DMS53 treated with DMSO at 0.1 percent for 48 hours (cell line): Measurements from ENCODE around the gene NR5A2.
A peak's percentile ranks its signal among the peaks of the same experiment; 100 is the strongest.

Experiments
- DNase-seq: peaks from one replicate; lab custom pipeline; 2025; ENCODE audit not compliant: unreplicated experiment; lab: John Stamatoyannopoulos, UW

NR5A2 gene

GRCh38 chr1:200062143-200062542 lies 34.6 kb downstream of the NR5A2 start:
- no peak for DNase-seq

DNA sequence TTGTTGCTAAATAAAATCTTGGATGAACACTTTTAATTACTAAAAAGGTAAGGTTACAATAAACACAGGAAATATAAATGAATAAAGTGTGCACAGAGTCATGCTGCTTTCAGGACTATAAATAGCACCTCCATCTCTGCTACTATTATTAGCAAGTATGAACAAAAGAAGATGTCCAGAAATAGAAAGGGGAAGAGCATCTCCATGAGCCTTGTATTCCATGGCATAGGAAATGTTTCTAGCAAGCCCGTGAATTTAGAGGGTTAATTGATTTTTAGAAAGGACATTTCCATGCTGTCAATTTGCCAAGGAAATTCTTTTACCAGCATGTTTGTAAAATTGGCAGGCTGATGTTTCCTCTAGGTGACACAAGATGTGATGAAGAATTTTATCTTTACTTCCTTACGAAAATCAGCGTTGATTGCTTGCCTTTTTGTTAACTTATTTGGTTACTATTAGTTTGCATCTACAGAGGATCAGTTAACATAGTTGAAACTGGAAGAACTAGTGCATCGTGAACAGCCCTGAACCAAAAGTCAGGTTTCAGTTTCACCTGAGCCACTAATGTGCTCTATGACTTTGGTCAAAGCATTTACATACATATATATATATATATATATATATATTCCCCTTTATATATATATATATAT lies 45.3 kb downstream of the NR5A2 start:
- DNase-seq, result no peak

DNA sequence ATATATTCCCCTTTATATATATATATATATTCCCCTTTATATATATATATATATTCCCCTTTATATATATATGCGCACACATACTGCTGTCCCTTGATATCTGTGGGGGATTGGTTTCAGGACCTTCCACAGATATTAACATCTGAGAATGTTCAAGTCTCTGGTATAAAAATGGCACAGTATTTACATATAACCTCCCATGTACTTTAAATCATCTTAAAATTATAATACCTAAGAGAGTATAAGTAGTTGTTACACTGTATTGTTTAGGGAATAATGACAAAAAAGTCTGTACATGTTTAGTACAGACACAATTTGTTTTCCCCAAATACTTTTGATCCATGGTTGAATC lies 45.8 kb downstream of the NR5A2 start:
- no peak for DNase-seq

DNA sequence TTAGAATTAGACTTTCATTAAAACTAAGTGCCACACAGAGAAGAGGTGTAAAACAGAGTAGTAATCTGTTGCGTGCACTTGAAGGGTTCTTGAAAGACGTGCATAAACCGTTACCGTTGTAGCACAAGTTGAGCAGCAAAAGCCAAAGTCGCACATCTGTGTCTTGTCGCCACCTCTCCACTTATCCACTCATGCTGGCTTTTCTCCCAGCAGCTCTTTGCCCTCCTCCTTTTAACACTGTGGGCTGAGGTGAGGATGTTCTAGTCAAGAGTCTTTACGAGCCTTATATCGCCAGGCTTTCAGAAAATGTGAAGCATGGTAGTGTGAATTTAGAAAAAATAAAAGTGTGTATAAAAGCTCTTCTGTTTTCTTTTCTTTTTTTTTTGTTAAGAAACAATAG lies 48.0 kb downstream of the NR5A2 start:
- DNase-seq, result no peak

DNA sequence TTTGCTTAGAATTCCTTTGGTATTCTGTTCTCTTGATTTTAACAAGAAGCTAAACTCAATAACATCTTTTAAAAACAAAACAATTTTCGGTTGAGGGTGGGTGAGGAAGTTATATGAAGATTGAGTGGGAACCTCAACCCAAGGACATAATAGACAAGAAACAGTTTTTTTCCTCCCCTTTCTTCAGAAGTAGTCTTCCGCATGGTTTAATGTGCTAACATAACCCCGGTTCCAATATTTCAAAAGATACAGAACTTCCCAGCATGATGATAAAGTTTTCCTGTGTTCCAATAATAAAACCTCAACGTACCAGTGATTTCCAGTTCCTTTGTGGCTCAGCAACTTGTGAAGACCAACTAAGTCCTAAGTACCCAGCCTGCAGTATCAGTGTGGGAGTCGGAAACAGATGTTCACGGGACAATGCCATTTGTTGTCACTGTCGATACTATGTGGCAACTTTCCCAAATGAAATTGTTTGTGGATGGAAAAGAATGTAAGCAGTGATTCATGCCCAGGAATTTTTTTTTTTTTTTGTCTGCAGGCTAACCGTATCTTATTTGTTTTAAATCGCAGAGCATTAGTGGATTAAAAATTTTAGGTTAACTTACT lies 48.5 kb downstream of the NR5A2 start:
- DNase-seq, result peak; percentile 70

DNA sequence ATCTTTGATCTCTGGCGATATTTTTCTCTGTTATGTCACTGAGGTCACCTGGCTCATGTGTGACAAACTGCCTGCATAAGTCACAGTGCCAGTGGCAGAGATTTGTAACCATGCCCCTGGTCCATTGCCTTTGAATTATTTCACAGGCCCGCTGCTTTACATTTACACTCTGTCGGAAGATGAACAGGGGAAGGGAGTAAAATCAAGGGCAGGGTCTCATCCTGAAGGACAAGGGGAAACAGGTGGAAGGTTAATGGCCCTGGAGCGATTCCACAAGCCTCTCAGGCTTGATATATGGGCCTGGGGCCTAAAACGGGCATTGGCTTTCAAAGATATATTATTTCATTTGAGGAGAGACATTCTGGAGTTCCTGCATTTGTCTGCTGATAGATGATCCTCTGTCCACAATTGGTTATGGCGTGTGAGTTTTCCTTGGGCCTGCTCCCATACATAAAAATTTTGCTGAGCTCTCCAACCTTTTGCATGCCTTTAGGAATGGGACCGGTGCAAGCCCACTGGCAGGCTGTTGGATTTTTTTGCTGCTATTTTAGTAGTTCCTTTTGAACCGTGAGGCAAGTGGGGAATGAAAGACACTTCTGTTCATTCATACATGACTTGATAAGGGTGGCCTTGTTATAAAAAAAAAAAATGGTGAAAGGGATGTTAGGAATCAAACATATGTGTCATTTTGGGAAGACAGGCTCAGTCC lies 51.9 kb downstream of the NR5A2 start:
- no peak for DNase-seq

DNA sequence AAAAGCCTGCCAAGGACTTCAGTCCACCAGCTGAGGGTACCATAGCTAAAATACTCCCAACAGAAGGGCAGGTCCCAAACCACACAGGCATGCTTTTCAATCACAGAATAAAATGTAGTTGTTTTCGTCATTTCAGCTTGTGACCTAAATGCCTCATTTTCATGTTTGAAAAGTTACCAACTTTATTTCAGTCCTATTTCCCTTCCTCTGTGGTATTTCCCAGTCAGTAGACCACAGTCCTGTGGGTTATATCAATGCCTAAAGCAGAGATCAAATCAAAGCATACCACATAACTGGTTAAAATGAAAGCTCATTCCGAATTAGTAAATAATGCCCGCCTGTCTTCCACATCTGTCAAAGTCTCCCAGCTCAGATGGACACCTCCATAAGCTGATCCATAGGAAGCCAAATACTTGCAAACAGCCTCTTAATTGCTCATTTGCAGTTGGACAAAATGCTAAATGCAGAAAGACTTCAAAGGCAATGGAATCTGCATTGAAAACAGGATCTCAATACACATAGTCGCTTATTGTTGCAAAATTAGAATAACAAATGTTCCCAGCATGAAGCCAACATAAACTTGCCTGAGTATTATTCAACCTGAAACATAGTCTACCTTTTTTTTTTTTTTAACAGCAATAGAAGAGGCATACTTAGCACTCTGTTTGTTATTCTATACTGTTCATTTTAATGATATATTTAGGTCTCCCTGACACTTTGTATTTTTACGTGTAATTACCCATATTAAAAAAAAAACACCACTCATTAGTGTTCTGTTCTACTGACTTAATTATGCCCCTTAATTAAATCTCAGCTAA lies 53.9 kb downstream of the NR5A2 start:
- no peak for DNase-seq

DNA sequence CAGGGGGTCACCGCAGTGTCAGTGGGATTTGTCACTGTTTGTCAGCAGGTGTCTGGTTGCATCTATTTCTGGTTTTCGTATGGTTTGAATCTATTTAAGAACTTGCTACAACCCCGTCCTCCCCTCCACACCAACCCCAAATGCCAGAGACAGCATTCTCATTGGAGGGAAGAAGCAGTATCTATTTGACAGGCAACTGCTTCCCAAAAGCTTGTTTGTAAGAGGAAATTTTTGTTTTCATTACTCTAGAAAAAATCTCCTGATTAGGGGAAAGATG lies 54.4 kb downstream of the NR5A2 start:
- DNase-seq, result no peak

GRCh38 chr1:200082329-200082728 lies 54.8 kb downstream of the NR5A2 start:
- DNase-seq, result no peak

DNA sequence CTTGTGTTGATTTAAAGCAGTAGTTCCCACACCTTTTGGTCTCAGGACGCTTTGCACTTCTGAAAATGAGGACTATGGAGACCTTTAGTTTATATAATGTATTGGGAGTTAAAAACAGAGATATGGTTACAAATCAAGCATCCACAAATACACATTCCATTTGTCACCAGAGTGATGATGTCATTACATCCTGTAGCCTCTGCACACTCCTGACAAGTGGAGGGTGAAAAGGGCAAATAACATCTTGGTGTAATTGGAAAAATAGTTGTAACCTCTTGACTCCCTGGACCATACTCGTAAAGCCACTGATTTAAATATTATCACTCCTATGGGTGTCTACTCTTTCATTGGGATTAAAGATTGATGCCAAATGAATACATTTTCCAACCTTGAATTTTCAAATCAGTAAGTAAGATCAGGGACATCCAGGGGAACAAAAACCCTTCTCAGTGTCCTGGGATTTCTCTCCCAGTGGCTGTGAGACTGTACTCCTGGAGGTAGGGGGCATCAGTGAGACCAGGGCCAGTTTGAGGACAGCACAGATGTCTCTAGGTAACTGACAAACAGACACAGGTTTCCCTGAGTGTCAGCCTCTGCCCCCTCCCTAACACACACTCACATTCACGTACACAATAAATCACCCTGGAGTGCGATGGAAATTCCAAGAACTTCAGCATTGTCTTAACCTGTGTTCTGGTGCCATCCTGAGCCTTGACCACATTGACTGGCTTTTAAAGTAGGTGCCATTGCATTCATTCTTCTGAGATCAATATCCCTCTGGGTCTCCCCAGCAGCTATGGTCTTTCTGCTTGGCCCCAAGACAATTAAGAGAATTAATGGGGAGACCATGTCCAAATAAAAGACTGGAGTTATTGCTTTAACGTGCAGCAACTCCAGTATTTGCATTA lies 63.0 kb downstream of the NR5A2 start:
- peak; percentile 35 for DNase-seq

DNA sequence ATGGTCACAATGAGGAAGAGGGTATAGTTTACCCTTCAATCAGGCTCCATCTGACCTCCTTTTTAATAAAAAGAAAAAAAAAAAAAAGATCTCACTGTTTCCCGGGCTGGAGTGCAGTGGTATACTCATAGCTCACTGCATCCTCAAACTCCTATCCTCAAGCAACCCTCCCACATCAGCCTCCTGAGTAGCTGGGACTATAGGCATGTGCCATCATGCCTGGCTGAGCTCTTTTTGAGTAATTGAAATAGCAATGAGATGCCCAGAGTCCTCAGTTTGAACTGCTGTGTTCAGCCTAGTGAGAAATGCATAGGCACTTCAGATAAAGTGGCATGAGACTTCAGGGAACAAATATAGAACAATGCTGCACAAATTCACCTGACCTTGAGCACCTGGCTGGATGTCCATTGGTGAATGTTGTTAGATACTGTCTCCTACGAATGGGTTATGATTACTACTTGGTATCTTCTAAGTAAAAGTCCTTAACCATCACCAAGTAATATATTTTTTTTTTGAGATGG lies 67.6 kb downstream of the NR5A2 start:
- no peak for DNase-seq

DNA sequence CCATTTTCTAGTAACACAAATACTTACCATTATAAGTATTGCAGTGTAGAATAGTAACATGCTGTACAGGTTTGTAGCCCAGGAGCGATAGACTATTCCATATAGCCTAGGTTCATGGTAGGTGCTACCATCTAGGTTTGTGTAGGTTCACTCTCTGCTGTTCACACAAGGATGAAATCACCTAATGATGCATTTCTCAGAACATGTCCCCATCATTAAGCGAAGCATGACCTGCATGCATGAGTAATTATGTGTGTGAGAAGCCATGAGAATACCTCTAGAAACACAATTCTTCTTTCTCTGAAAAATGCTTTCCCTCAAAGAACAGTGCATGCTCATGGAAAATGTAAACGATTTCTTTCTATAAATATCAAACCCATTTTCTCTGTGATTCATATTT lies 69.3 kb downstream of the NR5A2 start:
- DNase-seq, result no peak

- DNase-seq, result no peak
Observed at GRCh38 chr1:200099040-200099439, 71.5 kb downstream of the NR5A2 start.

GRCh38 chr1:200103966-200104583 lies 76.6 kb downstream of the NR5A2 start:
- no peak for DNase-seq

- DNase-seq, result no peak
Observed at GRCh38 chr1:200107004-200107470, 79.5 kb downstream of the NR5A2 start.

DNA sequence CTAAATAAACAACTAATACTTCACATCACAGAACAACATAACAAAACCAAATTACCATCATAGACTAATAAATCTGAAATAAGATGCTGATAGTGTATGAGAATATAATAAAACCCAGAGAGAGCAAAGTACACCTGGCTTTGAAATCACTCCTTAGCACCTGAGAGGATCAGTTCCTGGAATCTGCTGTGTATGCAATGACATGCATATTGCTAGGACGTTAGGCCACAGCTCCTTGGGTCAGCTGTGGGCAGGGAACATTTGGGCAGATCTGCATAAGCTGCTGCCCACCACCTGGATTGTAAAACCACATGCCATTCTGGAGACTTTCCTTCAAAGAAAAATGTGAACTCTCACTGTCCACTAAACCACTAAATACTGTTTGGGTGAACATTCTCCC lies 81.1 kb downstream of the NR5A2 start:
- DNase-seq, result no peak

DNA sequence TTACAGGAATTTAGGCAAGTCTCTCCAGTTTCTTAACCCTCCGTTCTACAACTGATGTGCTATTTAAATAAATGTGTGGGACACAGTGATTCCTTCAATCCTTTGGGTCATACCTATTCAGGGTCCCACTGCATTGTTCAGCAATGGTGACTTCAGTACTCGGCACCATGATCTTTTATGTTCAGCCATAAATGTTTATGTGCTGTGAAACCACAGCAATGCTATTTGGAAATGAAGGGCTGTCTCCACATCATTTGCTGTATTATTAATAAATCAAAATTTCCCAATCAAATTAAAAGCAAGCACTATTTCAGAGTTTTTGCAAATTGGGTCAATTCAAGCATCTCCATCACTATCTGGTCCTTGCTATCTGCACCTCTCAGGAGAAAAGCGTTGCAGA lies 84.8 kb downstream of the NR5A2 start:
- DNase-seq, result no peak

GRCh38 chr1:200115532-200115931 lies 88.0 kb downstream of the NR5A2 start:
- DNase-seq, result no peak

- DNase-seq, result no peak
Observed at GRCh38 chr1:200116324-200116723, 88.8 kb downstream of the NR5A2 start.
